GM21423 (cell line): Measurements from ENCODE around the gene ZNF609.
"Not testable (repeated sequence)": the region's sequence is repeated elsewhere in the genome, so short reads cannot be mapped to it uniquely, and the experiment has no call there.

Experiments used
- ATAC-seq: cut with Tn5 transposase; IDR thresholded peaks from one replicate; pipeline ENCODE4 v1.9.1; 2021; ENCODE audit warnings: mild to moderate bottlenecking, moderate library complexity; ENCODE audit not compliant: unreplicated experiment

Gene ZNF609

DNA sequence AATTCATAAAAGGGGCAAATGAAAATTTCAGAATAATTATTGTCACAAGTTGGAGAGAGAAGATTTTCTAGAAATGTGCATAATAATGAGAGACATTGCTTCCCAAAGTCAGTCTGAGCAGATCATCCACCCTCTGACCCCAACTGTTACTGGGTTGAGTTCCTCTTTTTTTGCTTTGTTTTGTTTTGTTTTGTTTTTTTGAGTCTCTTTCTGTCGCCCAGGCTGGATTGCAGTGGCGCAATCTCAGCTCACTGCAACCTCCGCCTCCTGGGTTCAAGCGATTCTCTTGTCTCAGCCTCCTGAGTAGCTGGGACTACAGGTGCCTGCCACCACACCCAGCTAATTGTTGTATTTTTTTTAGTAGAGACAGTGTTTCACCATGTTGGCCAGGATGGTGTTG, 179.4 kb downstream of the ZNF609 start:
- not testable (repeated sequence) for ATAC-seq

DNA sequence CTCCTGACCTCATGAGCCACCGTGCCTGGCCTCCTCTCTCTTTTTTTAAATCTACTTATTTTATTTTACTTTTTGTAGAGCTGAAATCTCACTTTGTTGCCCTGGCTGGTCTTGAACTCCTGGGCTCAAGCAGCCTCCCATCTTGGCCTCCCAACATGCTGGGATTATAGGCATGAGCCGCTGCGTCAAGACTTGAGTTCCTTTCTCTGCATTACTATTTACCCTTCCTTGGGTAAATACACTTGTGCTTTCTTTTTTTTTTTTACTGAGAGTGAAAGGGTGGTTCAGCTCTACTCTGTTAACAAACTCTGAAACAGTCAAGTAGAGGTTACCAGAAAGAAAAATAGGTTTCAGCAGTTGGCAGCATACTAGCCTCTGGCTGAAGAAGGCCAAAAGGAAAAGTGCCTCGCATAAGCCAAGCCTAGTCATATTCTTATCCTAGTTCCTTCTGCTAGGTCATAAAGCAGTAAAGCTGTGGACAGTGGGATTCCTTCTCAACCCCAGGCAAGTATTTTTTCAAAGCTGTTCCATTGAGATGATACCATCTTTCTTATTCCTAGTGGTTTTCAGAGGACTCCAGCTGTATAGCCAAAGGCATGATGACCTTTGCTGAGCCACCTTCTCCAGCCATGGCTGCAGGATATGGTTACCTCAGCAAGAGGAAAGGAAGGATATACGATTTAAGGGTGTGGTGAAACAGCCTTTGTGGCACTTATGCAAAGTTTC, 179.9 kb downstream of the ZNF609 start:
- no peak for ATAC-seq

DNA sequence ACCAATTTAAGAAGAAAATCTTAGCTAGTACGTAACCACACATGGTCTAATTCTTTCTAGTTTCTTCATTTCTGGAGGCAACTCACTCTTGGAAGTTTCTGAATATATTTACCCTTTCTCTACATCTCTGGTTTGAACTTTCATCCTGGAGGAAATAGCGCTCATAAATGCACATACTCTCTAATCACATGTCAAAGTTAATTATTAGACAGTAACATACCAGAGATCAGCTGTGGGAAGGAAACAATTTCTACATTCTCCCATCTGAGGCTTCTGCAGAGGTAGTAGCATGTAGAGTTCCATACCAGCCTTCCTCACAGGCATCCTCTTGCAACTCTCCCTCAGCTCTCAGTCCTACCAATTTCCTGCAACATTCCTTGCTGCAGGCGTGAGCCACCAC, 182.5 kb downstream of the ZNF609 start:
- no peak for ATAC-seq

DNA sequence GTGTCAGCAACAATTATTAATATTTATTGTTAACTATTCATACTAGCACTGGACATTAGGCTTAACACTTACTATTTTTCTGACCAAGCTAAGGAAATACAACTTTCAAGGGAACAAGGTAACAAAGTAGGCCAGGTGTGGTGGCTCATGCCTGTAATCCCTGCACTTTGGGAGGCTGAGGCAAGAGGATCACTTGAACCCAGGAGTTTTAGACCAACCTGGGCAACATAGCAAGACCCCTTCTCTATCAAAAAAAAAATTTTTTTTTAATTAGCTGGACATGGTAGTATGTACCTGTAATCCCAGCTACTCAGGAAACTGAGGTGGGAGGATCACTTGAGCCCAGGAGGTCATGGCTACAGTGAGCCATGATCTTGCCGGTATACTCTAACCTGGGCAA, 183.3 kb downstream of the ZNF609 start:
- ATAC-seq: no peak

DNA sequence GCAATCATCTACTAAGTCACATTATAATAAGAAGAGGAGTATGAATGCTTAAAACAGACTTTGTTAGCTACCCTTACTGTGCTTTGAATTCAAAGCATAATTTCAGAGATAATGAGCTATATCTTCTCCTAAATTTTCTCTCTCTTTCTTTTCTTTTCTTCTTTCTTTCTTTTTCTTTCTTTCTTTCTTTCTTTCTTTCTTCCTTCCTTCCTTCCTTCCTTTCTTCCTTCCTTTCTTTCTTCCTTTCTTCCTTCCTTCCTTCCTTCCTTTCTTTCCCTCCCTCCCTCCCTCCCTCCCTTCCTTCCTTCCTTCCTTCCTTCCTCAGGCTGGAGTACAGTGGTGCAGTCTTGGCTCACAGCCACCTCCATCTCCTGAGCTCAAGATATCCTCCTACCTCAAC, 184.4 kb downstream of the ZNF609 start:
- not testable (repeated sequence) for ATAC-seq

DNA sequence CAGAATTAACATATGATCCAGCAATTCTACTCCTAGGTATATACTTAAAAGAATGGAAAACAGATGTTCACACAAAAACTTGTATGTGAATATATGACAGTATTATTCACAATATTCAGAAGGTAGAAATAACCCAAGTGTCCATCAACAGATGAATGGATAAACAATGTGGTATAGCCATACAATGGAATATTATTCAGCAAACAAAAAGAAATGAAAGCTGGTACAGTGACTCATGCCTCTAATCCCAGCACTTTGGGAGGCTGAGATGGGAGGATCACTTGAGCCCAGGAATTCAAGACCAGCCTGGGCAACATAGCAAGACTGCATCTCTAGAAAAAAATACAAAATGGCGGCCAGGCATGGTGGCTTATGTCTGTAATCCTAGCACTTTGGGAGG, 185.6 kb downstream of the ZNF609 start:
- no peak for ATAC-seq

DNA sequence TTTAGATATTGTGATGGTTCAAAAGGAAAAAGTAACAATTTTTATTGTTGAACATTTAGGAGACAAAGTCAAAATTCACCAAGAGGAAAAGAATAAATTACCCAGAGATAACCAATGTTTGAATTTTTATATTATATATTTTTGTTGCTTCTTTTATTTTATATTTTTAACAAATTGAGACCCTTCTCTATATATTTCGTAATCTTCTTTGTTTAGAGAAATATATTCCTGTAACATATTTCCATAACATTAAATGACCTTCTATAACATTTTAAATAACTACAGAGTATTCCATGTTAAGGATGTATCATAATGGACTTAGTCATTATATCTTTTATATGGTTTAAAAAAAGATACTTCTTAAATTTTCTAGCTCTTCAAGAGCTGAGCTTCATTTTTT, 187.0 kb downstream of the ZNF609 start:
- no peak for ATAC-seq

DNA sequence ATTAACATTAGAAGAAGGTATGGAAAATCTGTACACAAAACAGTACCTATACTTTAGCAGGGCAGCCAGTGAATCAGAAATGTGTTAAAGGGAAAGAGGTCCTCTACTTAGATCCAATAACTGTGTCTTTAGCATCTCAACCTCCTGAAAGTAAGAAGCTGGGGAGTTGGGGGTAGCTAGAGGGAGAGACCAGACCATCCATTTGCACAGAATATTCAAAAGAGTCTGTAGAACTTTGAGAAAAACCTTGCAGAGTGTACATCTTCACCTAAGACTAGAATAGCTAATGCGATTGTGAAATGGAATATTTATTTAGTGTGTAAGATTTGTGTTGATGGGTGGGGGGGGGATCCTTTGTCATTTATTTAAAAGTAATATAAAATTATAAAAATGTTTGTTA, 190.2 kb downstream of the ZNF609 start:
- ATAC-seq: no peak

DNA sequence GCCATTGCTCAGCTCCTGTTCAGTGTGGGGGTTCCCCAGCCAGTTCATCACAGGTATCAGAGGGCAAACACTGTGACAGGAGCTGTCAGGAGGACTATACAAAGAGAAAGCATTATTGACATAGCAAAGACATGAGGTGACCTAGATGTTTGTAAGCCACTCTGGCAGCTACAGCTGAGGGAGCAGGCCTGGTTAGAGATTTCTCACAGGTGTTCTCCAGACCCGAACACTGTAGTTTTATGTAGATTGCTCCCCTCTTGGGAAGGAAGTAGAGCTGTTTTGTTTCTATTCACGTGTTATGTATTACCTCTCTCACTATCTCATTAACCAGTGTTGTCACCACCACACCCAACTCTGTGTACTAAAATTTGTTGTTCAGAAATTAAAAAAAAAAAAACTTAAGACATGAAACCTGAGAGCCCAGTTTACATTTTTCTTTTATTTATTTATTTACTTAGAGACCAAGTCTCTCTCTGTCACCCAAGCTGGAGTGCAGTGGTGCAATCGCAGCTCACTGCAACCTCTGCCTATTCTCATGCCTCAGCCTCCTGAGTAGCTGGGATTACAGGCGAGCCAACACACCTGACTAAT, 191.3 kb downstream of the ZNF609 start:
- ATAC-seq: peak; percentile 90

DNA sequence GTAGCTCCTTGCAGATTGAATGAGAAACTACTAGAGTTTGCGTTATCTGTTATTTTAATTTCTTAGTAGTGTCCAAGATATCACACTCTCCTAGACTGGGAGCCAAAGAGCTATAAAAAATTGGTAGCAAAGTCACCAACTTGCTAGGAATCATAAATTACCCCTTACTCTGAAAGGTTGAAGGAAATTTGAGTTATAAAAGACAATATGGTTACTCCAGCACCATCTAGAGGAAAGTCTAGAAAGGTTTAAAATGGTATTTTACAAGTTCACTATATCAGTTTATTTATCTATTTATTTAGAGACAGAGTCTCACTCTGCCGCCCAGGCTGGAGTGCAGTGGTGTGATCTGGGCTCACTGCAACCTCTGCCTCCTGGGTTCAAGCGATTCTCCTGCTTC, 193.4 kb downstream of the ZNF609 start:
- ATAC-seq: no peak

DNA sequence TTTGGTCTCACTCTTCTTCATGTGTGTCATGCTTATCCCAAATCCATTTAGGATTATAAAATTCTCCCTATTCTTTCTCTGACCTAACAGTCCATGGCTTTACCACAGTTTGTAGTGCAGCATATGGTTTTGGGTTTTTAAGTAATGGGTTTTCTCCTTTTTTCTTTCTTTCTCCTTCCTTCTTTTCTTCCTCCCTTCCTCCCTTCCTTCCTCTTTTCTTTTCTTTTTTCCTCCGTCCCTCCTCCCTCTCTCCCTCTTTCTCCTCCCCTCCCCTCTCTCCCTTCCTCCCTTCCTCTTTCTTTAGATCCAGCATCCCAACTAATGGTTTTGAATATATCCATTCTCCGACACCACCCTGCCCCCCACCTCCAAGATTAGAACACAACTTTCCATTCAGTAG, 196.1 kb downstream of the ZNF609 start:
- ATAC-seq: no peak

DNA sequence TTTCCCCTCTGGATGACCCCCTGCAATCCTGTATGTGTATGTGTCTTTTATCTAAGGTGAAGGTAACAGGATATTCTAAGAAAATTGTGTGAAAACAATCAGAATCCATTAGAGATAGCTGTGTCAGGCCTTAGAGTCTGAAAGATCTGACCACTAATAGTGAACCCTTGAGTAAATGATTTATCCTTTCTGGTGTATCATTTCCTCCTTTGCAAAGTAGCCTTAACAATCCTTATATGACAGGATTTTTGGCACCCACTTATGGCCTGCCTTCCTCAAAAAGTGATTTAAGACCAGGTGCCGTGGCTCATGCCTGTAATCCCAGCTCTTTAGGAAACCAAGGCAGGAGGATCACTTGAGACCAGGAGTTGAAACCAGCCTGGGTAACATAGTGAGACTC, 204.8 kb downstream of the ZNF609 start:
- ATAC-seq: peak; percentile 83

DNA sequence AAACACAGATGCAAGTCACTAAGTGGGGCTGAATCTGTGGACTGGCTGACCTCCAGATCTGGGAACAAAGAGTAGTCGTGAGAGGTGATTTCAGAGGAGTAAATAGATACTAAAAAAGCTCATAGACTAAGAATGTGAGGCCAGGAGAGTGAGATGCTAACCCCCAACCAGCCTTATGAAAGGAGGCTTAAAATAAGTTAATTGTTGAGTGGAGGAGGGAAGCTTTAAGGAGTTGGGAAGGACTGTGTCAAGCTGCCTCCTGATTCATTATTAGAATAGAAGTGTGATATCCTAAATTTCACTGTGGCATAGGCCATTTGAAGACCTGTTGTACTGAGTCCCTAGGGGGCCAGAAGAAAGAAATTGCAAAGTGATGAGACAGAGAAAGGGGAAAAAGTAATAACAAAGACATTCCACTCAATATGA, 207.4 kb downstream of the ZNF609 start:
- ATAC-seq: no peak

DNA sequence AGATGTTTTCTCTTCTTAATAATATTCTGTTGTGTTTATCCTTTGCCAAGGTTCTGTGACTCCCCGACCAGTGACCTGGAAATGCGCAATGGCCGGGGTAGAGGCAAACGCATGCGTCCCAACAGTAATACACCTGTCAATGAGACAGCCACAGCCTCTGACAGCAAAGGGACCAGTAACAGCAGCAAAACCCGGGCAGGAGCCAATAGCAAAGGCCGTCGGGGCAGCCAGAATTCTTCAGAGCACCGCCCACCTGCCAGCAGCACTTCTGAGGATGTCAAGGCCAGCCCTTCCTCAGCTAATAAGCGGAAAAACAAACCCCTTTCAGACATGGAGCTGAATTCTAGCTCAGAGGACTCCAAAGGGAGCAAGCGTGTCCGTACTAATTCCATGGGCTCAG, 213.5 kb downstream of the ZNF609 start:
- ATAC-seq: no peak

DNA sequence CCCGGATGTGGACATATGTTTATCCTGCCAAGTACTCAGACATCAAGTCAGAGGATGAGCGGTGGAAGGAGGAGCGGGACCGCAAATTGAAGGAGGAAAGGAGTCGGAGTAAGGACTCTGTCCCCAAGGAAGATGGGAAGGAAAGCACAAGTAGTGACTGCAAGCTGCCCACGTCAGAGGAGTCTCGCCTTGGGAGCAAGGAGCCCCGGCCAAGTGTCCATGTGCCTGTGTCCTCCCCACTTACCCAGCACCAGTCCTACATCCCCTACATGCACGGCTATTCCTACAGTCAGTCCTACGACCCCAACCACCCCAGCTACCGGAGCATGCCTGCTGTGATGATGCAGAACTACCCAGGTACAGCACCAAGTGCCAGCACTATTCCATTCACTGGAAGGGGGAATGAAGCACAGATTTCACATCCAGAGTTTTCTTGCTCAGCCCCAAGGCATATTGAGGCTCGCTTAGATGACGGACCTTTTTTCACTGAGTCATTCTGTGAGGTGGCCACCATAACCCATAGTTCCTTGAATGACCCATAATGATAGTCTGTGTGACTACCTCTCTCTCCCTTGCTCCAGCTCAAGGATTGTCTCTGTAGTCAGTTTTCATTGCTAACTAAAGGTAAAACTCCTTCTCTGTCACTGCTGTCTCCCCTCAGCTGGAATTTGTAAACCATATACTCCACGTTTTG, 217.9 kb downstream of the ZNF609 start:
- no peak for ATAC-seq

DNA sequence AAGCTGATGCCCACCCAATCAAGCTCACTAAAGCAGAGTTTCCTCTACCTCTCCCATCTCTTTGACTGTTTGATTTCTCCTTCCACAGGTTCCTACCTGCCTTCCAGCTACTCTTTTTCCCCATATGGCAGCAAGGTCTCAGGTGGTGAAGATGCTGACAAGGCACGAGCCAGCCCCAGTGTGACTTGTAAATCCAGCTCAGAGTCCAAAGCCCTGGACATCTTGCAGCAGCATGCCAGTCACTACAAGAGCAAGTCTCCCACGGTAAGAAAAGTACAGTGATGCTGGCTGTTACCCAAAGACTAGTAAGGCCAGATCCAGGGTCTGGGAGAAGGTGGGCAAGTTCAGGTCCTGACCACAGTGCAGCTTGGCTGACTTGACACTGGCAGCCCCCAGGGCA, 219.7 kb downstream of the ZNF609 start:
- ATAC-seq: no peak

DNA sequence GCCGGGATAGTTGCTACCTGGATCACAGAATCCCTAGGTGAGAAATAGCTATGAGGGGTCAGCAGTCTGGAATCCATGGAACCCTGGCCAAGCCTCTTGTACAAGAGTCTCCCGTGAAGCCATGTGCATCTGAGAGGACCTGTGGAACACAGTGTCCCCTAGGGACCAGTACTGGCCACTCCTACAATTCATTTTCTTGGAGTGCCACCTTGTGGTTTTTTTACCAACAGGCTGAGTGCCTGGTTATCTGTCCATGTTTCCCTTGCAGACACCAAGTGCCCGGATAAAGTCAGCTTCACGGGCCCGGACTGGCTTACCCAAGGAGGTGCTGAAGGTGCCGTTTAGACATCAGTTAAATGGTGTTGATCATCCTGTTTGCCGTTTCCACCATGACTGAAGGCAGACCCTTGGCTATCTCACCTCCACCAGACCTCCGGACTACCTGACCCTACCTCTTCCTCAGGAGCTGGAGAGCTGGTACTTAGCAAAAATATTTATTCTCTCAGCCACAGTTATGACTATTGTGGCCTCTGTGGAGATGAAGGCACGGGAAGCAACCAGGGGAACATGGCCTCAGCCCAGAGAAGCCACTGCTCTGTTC, 221.1 kb downstream of the ZNF609 start:
- no peak for ATAC-seq

DNA sequence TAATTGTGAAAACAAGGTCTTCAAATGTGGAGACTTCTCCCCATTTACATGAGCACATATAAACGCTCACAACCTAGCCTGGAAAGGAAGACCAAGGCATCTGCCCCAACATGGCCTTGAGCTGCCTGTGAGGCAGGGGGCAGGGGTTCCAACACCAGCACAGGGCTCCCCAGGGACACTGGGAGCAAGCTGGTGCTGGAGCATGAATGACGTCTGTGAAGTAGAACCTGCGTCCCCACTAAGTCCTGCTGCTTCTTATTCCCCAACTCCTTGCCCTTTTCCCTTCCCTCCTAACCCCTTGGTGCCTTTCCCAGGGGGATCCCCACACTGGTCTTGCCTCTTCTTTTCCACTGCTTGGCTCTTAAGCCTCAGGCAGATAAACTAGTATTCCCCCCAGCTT, 221.9 kb downstream of the ZNF609 start:
- ATAC-seq: no peak

DNA sequence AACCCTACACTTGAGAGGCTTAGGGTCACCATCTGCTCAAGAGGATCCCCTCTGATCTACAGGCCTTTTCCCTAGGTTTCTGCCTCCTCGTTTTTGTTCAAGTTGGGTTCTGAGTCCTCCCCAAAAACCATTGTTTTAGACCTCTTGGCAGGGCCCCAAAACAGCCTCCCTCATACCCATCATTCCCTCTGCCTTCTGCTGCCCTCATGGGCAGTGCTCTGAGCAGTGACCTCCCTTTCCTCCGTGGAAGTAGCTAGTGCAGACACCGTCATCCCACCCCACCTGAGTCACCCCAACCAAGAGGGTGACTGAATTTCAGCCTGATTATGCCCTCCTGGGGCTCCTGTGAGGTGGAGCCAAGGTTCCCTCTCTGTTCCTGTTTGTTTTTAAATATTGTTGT, 223.0 kb downstream of the ZNF609 start:
- no peak for ATAC-seq

DNA sequence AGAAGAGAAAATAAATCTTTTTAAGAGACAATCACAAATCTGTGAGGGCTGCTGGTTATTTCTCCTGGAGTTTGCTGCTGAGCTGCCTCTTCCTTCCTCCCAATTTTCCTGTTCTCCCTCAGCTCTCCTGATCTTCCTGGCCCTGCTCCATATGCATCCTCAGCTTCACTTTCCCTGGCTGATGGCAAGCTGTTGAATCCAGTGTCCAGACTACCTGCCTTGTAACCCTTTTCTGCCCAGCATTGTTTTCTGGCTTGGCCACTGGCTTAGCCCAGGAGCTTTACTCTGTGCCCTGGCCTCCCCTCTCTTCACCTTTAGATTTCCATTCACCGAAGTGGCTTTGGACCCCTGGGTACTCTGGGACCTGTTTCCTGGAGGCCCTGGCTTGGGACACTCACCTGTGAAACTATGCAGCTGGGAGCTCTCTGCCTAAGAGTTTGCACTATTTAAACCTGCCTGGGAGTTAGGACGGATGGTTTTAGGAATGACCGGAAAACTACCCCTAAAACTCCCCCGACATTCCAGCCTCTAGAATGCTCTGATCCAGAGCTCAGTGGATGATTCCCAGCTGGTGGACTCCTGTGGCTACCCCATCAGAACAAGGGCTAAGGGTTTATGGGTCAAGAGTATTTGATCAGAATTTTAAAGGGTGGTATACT, 225.0 kb downstream of the ZNF609 start:
- ATAC-seq: no peak

DNA sequence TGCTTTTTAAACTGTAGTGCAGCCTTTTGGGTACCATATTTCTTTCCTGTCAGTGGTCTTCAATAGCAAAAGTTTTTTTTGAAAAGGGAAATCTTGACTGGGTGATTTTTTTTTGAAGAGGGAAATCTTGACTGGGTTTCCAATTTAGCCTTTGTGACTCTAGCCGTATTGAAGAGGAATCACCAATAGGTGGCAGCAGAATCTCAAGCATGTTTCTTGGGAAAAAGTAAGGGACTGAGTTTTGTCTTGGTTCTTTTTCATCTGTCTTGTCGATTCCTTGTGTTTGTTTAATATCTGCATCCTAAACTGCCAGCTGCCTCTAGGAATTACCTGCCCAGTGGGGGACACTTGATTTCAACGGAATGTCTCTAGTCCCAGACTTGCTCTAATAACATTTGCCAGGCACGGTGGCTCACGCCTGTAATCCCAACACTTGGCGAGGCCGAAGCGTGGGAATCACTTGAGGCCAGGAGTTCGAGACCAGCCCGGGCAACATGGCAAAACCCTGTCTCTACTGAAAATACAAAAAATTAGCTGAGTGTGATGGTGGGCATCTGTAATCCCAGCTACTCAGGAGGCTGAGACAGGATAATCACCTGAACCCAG, 225.9 kb downstream of the ZNF609 start:
- ATAC-seq: no peak
